GM19023 (cell line): ENCODE measurements around the gene CCSER1.

Source experiments
- ATAC-seq: cut with Tn5 transposase; IDR thresholded peaks from one replicate; pipeline ENCODE4 v1.9.1; 2021; ENCODE audit warnings: mild to moderate bottlenecking, moderate library complexity; ENCODE audit not compliant: unreplicated experiment

CCSER1 gene

DNA sequence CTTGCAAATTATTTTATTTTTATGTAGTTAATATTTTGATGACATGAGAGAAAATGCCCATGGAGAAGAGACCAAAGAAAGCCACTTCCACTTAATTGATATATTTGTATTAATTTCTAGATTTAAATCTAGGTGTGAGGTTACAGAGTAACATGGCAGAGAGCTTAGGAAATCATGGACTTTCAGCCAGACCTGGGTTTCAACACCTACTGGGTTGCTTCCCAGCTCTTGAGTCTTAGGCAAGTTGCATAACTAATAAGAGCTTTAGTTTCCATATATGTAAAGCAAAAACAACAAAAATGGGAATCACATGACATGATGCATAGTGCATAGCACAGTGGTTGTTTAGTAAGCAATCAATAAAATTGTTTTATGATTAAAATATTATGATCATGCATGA is 413.3 kb downstream of the CCSER1 start:
- ATAC-seq, result no peak

DNA sequence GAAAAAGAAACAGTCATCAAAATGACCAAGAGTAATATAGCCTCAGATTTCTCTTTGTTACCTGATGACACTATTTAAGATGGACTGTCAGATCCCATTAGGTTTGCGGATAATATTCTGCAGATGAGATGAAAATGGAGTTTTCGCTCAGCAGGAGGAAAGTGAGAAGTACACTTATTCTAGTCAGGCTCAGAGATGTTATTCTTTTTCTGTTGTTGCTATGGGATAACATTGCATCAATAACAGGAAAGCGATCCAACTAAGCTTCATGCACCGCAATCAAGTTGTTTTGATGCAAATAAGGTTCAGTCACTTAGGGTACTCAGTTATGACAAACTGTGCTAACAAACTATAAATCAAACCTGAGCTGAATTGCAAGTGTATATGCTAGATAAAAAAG is 415.0 kb downstream of the CCSER1 start:
- ATAC-seq, result no peak

DNA sequence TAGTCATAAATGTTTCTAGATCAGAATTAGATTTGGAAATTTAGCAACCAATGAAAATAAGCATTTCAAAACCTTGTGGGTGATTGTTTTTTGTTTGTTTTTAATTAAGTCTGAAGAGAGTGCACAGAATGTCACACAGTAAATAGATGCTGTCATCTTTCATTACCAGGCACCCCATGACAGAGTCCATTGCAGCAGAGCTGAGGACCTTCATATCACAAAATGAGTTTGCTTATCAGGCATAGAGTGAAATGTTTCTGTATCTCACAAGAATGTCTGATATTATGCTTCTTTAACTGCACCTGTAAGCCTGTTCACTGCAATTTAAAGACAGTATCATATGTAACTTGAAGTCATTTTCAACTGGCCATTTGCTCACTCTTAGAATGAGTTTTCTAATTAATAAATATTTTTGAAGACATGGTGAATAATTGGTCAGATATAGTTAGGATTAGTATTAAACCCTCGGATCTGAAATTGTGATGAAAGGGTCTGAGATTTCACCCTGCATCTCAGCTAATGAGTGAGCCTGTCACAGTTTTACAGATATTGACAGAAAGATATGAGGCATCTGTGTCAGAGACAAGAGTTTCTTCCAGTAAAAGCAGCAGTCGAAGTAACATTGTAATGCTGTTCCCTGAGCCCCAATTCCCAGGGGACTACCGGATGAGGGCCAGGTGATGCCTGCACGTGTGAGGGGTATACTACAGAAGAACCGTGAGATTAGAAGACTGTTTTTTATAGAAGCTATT is 416.4 kb downstream of the CCSER1 start:
- no peak for ATAC-seq

DNA sequence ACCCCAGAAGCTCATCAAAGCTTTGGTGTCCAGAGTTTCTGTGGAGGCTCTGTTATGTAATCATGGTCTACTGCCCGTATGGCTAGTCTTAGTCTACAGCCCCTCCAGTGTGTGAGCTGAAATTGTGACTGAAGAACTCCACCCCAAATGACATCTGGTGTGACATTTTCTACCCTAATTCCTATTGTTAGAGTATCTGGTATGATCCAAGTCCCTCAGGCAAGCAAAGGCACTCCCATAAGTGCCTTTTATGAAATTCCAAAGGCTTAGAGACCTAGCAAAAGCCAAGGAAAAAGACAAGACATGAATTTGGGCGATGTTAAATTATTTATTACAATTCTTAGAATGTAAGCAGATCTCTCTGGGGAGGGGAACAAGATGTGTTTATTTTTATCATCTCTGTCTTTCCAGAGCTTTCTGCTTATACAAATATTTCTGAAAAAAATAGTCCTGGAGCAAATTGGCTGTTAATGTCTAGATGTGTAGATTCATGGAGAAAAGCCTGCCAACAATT is 417.4 kb downstream of the CCSER1 start:
- no peak for ATAC-seq

DNA sequence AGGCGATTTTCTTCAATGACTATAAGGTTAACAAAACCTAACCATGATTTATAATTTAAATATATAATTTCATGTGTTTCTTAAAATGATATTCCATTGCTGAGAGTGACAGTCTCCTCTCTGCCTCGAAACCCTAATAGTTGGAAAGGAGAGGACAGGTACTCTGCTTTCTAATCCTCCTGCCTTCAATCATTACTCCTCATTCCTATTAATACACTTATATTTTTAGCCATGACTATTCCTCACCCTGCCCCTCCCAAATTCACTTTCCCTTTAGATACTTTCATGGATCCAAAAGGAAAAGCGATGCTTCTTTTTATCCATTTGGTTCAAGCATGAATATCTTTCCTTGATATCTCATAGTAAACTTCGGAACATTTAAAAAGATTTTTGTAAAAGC is 418.2 kb downstream of the CCSER1 start:
- ATAC-seq, result no peak

DNA sequence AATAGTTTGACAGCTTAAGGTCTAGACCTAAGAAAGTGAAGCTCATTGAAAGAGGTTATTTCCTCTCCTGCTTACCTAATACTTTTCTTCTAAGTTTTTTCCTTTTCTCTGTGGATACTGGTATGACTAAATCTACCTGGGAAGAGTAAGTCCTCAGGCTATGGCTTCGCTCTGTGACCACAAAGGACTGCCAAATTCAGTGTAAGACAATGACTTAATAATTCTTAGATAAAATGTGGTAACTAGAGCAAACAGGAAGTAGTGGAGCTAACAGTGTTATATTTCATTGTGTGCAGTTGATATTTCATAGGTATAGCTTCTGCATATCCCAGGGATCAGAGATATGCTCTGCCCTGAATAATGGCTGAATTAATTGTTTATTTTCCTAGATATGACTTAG is 418.9 kb downstream of the CCSER1 start:
- no peak for ATAC-seq

DNA sequence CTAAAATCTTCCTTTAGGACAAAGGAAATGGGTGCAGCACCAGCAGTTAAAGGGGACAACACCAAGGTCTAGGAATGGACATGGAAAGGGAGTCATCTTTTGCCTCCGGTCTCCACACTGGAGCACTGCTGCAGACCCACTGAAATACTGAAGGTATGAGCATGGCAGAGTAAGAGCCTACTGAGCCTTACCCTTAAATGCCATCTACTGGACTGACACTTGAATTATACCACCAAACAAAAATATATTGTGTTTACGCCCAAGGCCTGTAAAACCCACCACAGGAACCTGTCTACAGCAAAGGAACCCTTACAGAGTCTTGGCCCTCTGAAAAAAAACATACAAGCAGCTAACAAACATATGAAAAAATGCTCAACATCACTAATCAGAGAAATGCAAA is 443.4 kb downstream of the CCSER1 start:
- no peak for ATAC-seq

DNA sequence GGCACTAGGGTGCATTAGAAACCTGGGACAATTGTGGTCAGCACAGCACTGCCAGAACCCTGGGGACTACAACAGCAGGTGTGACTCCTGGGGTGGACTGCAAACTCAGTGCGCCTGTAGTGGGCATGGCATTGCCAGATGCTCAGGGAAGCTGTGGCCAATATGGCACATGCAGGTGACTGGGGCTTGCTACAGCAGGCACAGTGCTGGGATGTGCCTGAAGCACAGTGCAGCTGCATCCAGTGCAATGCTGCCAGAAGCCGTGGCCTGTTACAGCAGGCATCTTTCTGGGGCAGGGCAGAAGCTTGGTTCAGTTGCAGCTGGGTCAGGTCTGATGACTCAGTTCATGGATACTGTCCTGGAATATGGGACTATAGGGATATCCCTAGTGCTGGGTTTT is 445.8 kb downstream of the CCSER1 start:
- no peak for ATAC-seq

DNA sequence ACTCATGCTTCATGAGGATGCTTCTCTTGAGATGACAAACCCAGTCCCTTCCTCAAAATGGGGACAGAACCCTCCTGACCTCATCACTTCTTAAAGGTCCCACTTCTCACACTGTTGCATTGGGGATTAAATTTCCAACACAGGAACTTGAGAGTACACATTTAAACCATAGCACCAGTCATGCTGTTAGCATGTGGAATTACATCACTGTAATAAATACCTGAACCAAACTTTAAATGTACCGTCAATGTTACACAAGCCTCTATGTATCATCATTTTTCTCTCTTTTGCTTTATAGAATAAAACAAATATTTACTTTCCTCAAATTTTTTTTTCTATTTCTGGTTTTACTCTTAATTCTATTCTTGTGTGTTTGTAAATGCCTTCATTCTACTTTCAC is 448.2 kb downstream of the CCSER1 start:
- no peak for ATAC-seq

DNA sequence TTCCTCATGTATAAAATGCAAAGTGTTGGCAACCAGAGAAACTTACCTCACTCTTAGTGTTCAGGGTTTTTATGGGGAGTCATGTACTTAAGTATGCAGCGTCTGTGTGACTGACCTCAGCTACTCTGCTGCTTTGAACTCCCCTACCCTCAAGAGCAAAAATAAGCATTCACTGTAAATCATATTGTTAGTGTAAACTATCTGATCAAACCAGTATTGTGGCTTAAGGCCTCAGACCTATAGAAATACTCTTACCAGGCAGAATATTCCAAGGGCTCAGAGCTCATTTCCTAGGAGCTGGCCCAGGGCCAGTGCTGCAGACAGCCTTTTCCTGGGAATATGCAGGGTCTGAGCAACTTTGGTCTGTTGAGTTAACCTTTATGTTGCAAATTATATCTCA is 453.1 kb downstream of the CCSER1 start:
- no peak for ATAC-seq

DNA sequence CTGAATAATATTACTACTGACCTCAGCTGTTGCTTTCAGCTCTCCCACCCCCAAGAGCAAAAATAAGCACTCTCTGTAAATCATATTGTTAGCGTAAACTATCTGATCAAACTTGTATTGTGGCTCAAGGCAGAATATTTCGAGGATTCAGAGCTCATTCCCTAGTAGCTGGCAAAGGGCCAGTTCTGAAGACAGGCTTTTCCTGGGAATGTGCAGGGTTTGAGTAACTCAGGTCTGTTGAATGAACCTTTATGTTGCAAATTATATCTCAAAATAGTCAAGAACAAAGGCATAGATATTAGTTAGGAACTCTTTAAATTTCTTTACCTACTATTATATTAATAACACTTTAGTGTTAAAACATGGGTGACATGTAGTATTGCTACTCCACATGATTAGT is 454.9 kb downstream of the CCSER1 start:
- ATAC-seq, result no peak

DNA sequence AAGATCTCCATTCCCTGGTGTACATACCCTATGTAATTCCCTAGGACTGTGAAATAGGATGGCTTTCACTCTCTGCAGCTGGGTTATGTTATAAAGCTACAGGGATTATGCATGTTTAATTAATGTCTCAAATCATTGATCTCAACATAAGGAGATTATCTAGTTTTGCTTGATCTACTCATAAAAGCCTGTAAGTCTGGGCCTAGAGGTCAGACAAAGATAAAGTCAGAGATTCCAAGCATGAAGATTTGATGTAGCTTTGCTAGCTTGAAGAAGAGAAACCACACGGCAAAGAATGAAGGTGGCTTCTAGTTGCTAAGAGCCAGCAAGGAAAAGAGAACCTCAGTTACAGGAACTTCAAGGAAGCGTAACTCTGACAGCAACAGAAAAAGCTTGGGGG is 456.9 kb downstream of the CCSER1 start:
- ATAC-seq, result no peak

DNA sequence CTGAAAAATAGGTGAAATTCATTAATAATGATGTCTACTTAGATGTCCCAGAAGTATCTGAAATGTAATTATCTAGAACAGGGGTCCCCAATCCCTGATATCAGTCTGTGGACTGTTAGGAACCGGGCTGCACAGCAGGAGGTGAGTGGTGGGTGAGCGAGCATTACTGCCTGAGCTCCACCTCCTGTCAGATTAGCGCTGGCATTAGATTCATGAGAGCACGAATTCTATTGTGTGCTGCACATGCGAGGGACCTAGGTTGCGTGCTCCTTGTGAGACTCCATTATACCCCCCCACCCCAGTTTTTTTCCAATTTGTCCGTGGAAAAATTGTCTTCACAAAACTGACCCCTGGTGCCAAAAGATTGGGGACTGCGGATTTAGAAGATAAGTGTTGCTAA is 458.8 kb downstream of the CCSER1 start:
- ATAC-seq, result no peak

DNA sequence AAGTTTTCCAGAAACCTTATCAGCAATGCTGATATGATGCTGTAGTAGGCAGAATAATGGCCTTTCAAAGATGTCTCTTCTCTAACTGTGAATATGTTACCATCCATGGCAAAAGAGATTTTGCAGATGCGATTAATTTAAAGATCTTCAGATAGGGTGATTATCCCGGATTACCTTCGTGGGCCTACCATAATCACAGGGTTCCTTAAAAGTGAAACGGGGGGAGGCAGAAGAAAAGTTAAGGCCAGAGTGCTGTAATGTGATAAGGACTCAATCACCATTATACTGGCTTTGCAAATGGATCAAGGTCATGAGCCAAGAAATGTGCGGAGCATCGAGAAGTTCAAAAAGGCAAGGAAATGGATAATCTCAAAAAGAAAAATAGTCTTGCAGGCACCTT is 459.6 kb downstream of the CCSER1 start:
- ATAC-seq, result no peak

DNA sequence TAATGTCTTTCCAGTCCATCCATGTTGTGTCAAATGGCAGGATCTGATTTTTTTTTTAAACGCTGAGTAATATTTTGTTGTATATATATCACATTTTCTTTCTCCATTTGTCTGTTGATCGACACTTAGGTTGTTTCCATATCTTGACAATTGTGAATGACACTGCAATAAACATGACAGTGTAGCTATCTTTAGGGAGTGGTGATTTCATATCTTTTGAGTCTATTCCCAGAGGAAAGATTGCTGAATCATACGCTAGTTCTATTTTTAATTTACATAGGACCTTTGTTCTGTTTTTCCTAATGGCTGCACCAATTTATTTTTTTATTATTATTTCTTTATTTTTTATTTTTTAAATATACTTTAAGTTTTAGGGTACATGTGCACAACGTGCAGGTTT is 470.7 kb downstream of the CCSER1 start:
- no peak for ATAC-seq

DNA sequence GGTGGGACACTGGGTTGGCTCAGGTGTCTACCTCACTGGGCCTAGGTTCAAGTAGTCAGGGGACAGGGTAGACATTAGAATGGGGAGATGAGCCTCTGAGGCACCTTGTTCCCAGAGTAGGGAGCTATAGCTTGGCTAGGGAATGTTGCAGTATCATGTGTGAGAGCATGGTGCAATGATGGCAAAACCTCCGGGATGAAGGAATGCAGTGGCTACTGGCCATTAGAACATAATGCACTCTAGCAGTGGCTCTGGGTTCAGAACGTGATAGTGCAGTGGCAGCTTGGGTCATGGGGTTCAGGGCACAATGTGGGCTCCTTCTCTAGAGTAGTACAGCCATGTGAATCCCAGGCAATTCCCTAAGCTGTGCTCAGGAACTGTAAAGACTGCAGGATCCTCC is 471.5 kb downstream of the CCSER1 start:
- ATAC-seq, result no peak

DNA sequence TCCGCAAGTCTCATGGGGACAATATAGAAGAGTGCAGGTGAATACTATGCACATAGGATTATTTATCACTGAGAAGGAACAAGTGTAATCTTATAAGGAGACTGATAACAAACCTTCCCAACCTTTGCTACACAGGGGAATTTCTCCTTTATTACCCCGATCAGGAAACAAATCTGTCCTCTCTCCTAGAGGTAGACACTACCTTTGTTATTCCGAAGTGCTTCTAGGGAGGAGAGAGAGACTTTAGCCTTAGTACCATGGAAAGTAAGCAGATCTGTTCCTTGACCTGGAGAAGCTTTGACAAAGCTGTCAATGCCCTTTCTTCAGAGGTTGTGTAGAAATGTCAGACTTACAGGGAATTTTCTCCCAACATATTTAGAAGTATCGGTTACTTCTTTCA is 475.5 kb downstream of the CCSER1 start:
- no peak for ATAC-seq

DNA sequence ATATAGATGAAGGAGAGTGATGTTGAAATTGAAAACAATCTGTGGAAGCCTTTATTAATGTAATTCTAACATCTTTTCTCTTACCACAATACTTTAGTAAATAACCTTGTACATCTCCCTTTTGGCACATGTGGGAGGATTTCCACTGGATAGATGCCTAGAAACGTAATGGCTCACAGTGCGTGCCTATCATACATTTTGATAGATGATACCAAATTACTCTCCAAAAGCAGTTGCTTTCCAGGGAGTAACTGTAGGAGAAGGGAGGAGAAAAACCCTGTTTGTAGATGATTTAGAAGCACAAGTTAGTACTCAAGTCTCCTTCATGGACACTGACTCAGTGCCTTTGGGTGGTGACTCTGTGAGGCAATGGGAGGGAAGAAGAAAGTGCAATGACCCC is 476.3 kb downstream of the CCSER1 start:
- no peak for ATAC-seq

DNA sequence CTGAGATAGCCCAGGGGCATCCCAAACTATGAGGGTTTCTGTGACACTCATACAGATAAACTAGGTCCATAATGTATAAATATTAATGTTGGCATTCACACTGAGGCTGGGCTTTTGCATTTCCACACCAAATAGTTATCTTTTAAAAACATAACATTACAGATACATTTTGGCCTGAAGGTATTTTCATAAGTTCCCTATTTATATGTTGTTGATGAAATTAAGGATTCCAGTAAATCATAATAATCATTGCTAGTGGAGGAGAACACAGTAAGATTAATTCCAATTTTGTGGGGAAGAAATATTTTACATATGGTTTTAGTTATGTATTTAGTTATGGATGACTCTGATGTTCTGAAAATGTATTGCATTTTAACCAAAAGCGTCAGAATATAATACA is 479.6 kb downstream of the CCSER1 start:
- ATAC-seq, result no peak

DNA sequence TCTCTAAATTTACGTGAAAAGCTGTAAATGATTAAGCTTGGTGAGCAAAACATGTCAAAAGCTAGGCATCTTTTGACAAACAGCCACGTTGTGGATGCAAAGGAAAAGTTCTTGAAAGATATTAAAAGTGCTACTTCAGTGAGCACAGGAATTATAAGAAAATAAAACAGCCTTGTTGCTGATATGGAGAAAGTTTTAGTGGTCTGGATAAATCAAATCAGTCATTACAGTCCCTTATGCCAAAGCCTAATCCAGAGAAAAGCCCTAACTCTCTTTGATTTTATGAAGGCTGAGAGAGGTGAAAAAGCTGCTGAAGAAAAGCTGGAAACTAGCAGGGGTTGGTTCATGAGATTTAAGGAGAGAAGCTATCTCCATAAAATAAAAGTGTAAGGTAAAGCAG is 487.2 kb downstream of the CCSER1 start:
- ATAC-seq, result no peak

DNA sequence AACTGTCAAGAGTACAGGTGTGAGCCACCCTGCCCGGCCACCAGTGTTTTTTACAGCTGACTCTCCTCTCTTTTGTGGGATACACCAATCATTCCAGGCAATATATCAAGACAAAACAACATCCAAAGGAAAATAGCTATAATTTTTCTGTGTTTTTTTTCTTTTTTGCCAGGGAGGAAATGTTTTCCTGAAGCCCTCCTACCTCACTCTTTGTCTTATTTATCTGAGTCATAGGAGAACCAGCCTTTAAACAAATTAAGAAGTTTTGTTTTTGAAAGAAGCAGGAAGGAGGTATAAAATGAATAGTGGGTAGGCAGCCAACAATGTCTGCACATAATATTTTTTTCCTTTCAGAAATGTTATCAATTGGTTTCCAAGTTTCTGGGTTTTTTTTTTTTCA is 493.9 kb downstream of the CCSER1 start:
- no peak for ATAC-seq

DNA sequence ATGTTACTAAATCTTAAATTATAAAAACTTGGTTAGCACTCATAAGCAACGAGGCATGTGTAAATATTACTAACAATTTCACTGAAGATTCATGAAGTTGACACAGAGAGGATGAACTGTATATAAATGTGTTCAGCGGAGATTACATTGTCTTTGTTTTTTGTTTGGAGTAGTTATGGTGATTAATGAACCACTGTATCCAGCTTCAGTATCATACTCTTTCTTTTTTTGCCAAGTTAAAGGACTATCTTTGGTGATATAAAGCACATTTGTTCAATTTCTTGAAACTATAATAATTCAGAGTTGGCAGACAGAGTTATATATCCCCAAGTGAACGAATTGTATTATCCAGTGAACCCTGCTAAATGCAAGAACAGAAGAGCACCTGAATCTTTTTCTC is 497.6 kb downstream of the CCSER1 start:
- ATAC-seq, result no peak
